GM13977 (cell line): Measurements from ENCODE around the gene TMEM170B.

Source experiments
- DNase-seq: peaks from one replicate; pipeline ENCODE4 v3.0.0; 2012; ENCODE audit warnings: low spot score
- in situ Hi-C: fragments of 300-500 bp; cut with MboI; formaldehyde crosslinking; loops from one replicate; pipeline ENCODE4 v1.12.0; 2022; ENCODE audit warnings: low sequenced_read_pairs, low pct_unique_long_range_greater_than_20kb, mixed read lengths, inconsistent platforms; ENCODE audit not compliant: unreplicated experiment
- TF ChIP-seq, protein P1 (sequence below): IDR thresholded peaks from 2 replicates; pipeline ENCODE4 v1.5.1; 2012; ENCODE audit warnings: mild to moderate bottlenecking, control low read depth; ENCODE audit not compliant: insufficient read depth; ENCODE audit errors: extremely low read depth, missing control alignments

TMEM170B gene

GRCh38 chr6:11494786-11495564, 42.6 kb upstream of the TMEM170B start:
- in situ Hi-C loops = loop anchor here (10.0 to 25.0 kb wide), 2 partner anchors 350 to 533 kb away; no protein-coding TSS in a partner anchor
- DNase-seq = peak; percentile 20
- TF ChIP-seq, protein P1, sequence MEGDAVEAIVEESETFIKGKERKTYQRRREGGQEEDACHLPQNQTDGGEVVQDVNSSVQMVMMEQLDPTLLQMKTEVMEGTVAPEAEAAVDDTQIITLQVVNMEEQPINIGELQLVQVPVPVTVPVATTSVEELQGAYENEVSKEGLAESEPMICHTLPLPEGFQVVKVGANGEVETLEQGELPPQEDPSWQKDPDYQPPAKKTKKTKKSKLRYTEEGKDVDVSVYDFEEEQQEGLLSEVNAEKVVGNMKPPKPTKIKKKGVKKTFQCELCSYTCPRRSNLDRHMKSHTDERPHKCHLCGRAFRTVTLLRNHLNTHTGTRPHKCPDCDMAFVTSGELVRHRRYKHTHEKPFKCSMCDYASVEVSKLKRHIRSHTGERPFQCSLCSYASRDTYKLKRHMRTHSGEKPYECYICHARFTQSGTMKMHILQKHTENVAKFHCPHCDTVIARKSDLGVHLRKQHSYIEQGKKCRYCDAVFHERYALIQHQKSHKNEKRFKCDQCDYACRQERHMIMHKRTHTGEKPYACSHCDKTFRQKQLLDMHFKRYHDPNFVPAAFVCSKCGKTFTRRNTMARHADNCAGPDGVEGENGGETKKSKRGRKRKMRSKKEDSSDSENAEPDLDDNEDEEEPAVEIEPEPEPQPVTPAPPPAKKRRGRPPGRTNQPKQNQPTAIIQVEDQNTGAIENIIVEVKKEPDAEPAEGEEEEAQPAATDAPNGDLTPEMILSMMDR = no peak

DNA sequence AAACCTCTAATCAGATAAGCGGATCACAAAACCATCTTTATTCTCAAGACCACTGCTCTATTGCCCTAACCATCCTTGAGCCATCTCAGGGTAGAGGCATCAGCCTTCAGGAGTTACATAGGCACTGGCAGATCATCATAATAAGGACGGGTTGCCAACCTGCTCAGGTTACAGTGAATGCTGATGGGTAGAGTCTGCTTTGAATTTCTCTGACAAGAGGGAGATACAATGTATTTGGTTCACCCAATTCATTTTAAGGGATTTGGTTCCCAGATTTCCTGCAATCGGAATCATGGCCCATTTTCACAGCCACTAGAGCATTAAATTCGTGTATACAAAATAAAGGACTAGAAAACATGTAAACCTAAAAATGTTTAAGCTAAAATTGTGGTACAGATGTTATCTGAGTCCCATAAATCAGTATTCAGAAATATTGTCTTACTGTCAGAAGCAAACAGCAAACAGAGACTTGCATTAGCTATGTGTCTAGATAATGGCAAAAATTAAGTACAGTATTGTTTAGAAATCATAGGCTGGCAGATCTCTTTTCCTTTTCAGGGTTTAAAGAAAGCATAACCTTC, 41.9 kb upstream of the TMEM170B start:
- in situ Hi-C loops = loop anchor here (10.0 to 25.0 kb wide), 2 partner anchors 351 to 533 kb away; no protein-coding TSS in a partner anchor
- no peak for DNase-seq
- TF ChIP-seq, protein P1 = no peak

DNA sequence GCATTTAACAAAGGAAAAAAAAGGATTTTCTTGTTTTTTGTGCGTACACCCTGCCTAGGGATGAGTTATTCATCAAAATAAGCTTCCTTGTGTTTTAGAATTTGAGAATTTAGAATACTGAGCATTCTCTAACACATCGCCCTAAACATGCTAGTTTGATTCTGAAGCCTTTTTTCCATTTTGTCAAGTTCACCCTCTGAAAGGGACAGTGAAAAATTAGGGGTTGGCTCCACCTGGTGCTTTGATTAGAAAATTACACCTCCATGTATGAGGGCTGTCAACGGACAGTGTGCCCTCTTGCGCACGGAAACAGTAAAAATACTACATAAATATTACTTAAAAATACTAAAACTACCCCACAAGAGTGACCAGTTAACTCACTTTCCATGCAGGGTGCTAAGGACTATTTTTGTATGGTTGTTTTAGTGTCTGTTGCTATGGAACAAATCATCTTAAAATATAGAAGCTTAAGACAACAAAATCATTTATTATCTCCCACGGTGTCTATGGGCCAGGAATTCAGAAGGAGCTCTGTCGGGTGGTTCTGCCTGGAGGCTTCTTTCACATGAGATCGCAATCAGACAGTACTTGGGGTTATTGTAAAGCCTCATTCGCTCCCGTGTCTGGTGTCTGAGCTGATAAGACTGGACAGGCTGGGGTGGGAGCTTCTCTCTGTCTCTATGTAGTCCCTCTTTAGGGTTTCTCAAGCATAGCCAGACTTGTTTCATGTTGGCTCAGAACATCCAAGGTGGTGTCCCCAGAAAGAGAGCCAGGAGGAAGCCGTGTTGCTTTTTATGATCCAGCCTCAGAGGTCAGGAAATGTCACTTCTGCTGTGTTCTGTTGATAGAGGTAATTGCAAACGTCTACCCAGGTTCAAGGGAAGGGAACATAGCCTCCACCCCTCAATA, 41.1 kb upstream of the TMEM170B start:
- TF ChIP-seq, protein P1 = peak; percentile 81
- in situ Hi-C loops = loop anchor here (10.0 to 25.0 kb wide), 2 partner anchors 352 to 534 kb away; no protein-coding TSS in a partner anchor
- DNase-seq = peak; percentile 62

- TF ChIP-seq, protein P1 = no peak
- DNase-seq = no peak
- in situ Hi-C loops = loop anchor here (10.0 to 25.0 kb wide), 2 partner anchors 352 to 535 kb away; no protein-coding TSS in a partner anchor
Observed at GRCh38 chr6:11497107-11497506, 40.4 kb upstream of the TMEM170B start.

DNA sequence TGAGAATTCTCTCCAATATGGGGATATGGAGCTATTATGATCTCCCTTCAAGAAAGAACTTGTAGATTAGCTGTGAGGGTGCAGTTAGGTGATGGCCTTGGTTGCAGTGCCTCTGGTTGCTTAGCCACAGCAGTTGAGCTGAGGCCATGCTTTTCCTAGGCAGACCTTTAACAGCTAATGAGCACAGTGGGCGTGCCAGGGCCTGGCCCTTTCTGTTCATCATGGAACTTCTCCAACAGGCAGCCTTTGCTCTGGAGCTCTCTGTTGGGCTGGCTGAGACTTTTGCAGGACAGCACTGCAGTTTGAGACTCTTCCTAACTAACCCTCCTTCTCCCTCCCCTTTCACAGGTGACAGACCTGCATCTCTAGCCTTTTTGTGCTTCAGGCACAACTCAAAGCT, 39.7 kb upstream of the TMEM170B start:
- no peak for DNase-seq
- in situ Hi-C loops = loop anchor here (10.0 to 25.0 kb wide), 2 partner anchors 353 to 536 kb away; no protein-coding TSS in a partner anchor
- TF ChIP-seq, protein P1 = no peak

DNA sequence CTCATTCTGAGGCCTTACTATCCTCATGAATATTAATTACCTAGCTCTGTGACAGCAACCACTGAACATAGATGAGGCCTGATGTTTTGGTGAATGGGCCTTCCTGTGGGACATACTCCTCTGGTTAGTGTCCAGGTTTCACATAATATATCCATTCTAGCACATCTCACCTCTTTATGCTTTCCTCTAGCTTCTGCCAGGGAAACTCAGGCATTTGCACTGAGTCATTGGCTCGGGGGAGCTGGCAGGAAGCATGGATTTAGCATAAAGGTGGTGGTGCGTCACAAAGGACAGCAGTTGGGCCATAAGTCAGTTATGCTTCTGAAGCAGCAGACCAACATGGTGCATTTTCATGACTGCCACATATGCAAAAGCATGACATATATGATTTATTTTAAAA, 37.5 kb upstream of the TMEM170B start:
- TF ChIP-seq, protein P1 = no peak
- no peak for DNase-seq
- in situ Hi-C loops = no loop called here
